Lower leg skin (tissue), 4 donors: ENCODE measurements around the gene PPP2R5B. TPM values are rescaled to one million over a fixed set of nuclear protein-coding genes. Genes with fewer than 3 reads are reported as not detected.
A peak's percentile ranks its signal among the peaks of the same experiment; 100 is the strongest.

ENCODE experiments used
- DNase-seq, 2 donors: peaks; one replicate each; pipeline ENCODE4 v3.0.0-alpha.2; 2019; ENCODE audit warnings: low spot score in 2 of 2
- H3K4me3 ChIP-seq: fragments of 200-600 bp; sonication (generic); 2 replicates; pipeline ENCODE4 v1.5.1; 2017; ENCODE audit warnings: mild to moderate bottlenecking, low read depth; ENCODE audit not compliant: poor library complexity, severe bottlenecking
- CTCF ChIP-seq, 3 donors: fragments of 450-650 bp; IDR thresholded peaks; one replicate each; pipeline ENCODE4 v1.5.1; 2016; ENCODE audit warnings: antibody characterized with exemption in 3 of 3, mild to moderate bottlenecking in 3 of 3, moderate library complexity in 2 of 3
- POLR2A ChIP-seq, 2 donors: fragments of 450-650 bp; IDR thresholded peaks; one replicate each; pipeline ENCODE4 v1.6.1; 2016 to 2017; ENCODE audit warnings: antibody characterized with exemption in 2 of 2, mild to moderate bottlenecking in 1 of 2, moderate library complexity in 1 of 2
- WGBS, 2 donors: methylation state at CpG; one replicate each; pipeline ENCODE4 v1.1.5; 2018; 5-methylcytosine and 5-hydroxymethylcytosine counted together
- intact Hi-C: fragments of 100-400 bp; cut with DNase I; formaldehyde crosslinking; loops from one replicate; pipeline ENCODE4 v1.15.0; 2023; ENCODE audit warnings: low total_unique reads
- total RNA-seq, 4 donors: library from RNA; depleted of rRNA; stranded (reverse); fragments of >200 nt; gene quantifications; one replicate each; pipeline ENCODE4 v1.1.0, GENCODE V29; 2016

The PPP2R5B gene
- total RNA-seq, 4 donors from 2014 or later, result 21.8 to 43.6 (median 34.0) TPM

GRCh38 chr11:64892411-64892831 lies 32.1 kb upstream of the PPP2R5B start:
- 83% methylated on average over 9 to 11 of the region's 11 CpGs for WGBS, 2 donors
- no peak overlapping the region for H3K4me3 ChIP-seq
- no peak for DNase-seq
- intact Hi-C loops, result loop anchor here (5.0 kb wide), 1 partner anchor 45 kb away; no protein-coding TSS in a partner anchor
- TF ChIP-seq CTCF (IDR thresholded peaks at IDR 0.05), result no peak
- TF ChIP-seq POLR2A (IDR thresholded peaks at IDR 0.05), result no peak

GRCh38 chr11:64892838-64893193 lies 31.7 kb upstream of the PPP2R5B start:
- DNase-seq, result no peak
- H3K4me3 ChIP-seq, result no peak overlapping the region
- 90 to 91% methylated on average over 6 to 10 of the region's 10 CpGs for WGBS, 2 donors
- intact Hi-C loops, result loop anchor here (5.0 kb wide), 1 partner anchor 46 kb away; no protein-coding TSS in a partner anchor
- TF ChIP-seq POLR2A (IDR thresholded peaks at IDR 0.05), result no peak
- no peak for TF ChIP-seq CTCF (IDR thresholded peaks at IDR 0.05)

- DNase-seq, result no peak
- TF ChIP-seq POLR2A (IDR thresholded peaks at IDR 0.05) (no peak), CTCF (IDR thresholded peaks at IDR 0.05) (no peak)
- 70 to 75% methylated on average over 20 to 25 of the region's 25 CpGs for WGBS, 2 donors
- intact Hi-C loops, result loop anchor here (5.0 kb wide), 1 partner anchor 46 kb away; no protein-coding TSS in a partner anchor
- H3K4me3 ChIP-seq, result no peak overlapping the region
Measured at GRCh38 chr11:64893194-64894069, 31.1 kb upstream of the PPP2R5B start.

GRCh38 chr11:64894070-64894811 lies 30.2 kb upstream of the PPP2R5B start:
- DNase-seq, result peak; percentile 73 to 97
- H3K4me3 ChIP-seq, result no peak overlapping the region
- intact Hi-C loops, result loop anchor here (5.0 kb wide), 1 partner anchor 47 kb away; no protein-coding TSS in a partner anchor
- WGBS, 2 donors, result 44 to 49% methylated on average over 9 to 14 of the region's 14 CpGs
- TF ChIP-seq POLR2A (IDR thresholded peaks at IDR 0.05) (no peak), CTCF (IDR thresholded peaks at IDR 0.05) (peak in 1 of 3 donors; percentile 87)

- no peak for TF ChIP-seq POLR2A (IDR thresholded peaks at IDR 0.05)
- TF ChIP-seq CTCF (IDR thresholded peaks at IDR 0.05), result no peak
- 85 to 90% methylated on average over 29 to 31 of the region's 39 CpGs for WGBS, 2 donors
- no peak for DNase-seq
- no peak overlapping the region for H3K4me3 ChIP-seq
- intact Hi-C loops, result loop anchor here (5.0 kb wide), 1 partner anchor 48 kb away; no protein-coding TSS in a partner anchor
Measured at GRCh38 chr11:64894812-64895452, 29.6 kb upstream of the PPP2R5B start.
